Endothelial cell of umbilical vein (primary cell): ENCODE measurements around the gene SETD6. TPM values are rescaled to one million over a fixed set of nuclear protein-coding genes. Genes with fewer than 3 reads are reported as not detected.
A peak's percentile ranks its signal among the peaks of the same experiment; 100 is the strongest.

Experiments
- BruUV-seq: library from RNA; stranded (reverse); fragments of 400-500 nt; replicated peaks from 2 replicates; lab custom pipeline; 2021; lab: Mats Ljungman, UMichigan
- CTCF ChIA-PET: fragments of 300-600, 350-600 bp; sonication (Branson Sonifier 250); formaldehyde crosslinking; loops from one replicate; lab custom pipeline; 2021; ENCODE audit warnings: antibody characterized with exemption, inconsistent platforms; lab: Charles Lee
- POLR2A ChIA-PET: fragments of 300-600, 350-600 bp; sonication (Branson Sonifier 250); formaldehyde crosslinking; loops from one replicate; lab custom pipeline; 2021; ENCODE audit warnings: antibody characterized with exemption, inconsistent platforms; lab: Charles Lee
- DNase-seq: peaks from one replicate; pipeline ENCODE4 v3.0.0-alpha.2; 2011; ENCODE audit warnings: low read depth, low spot score
- FAIRE-seq: peaks from 2 replicates; lab custom pipeline; 2011; peaks lifted over from hg19 to GRCh38; lab: Jason Lieb, UNC
- H2AFZ ChIP-seq: 2 replicates; pipeline ENCODE4 v1.6.0; 2012; ENCODE audit warnings: low read depth, low read length, control low read depth, inconsistent platforms
- H3K27ac ChIP-seq: 2 replicates; pipeline ENCODE4 v1.5.1; 2011; ENCODE audit warnings: low read depth, mild to moderate bottlenecking, control low read depth, low read length, moderate library complexity; ENCODE audit not compliant: insufficient read depth
- H3K27me3 ChIP-seq, 2 experiments: 2 replicates each; pipeline versions ENCODE4 v1.6.0 to v1.6.1; 2011; ENCODE audit warnings: low read length in 2 of 2, mixed read lengths in 1 of 2; ENCODE audit not compliant: control insufficient read depth in 2 of 2, insufficient read depth in 2 of 2
- H3K36me3 ChIP-seq, 2 experiments: 2 replicates in 1 of 2; 3 replicates in 1 of 2; pipeline ENCODE4 v1.5.1; 2011; ENCODE audit warnings: low read length in 2 of 2, mild to moderate bottlenecking in 1 of 2, moderate library complexity in 1 of 2; ENCODE audit not compliant: control insufficient read depth in 2 of 2, insufficient read depth in 2 of 2; ENCODE audit errors: extremely low read depth in 1 of 2
- H3K4me1 ChIP-seq: 3 replicates; pipeline ENCODE4 v1.5.1; 2011; ENCODE audit warnings: mild to moderate bottlenecking, low read length; ENCODE audit not compliant: control insufficient read depth, insufficient read depth; ENCODE audit errors: extremely low read depth
- H3K4me2 ChIP-seq: 2 replicates; pipeline ENCODE4 v1.6.1; 2011; ENCODE audit warnings: low read length, control low read depth, mixed read lengths; ENCODE audit not compliant: insufficient read depth
- H3K4me3 ChIP-seq, 3 experiments: fragments of 200-600 bp in 1 of 3; sonication (generic), shearing (Covaris generic) in 1 of 3; replicated peaks in 1 of 3; 2 replicates each; pipeline ENCODE4 v1.5.1; 2011 to 2016; ENCODE audit warnings: control low read depth in 3 of 3, low read length in 3 of 3, mild to moderate bottlenecking in 2 of 3, inconsistent platforms in 1 of 3, low read depth in 1 of 3, moderate library complexity in 1 of 3; ENCODE audit not compliant: insufficient read depth in 1 of 3
- H3K79me2 ChIP-seq: 2 replicates; pipeline ENCODE4 v1.6.0; 2012; ENCODE audit warnings: low read length, inconsistent platforms; ENCODE audit not compliant: control insufficient read depth, insufficient read depth
- H3K9ac ChIP-seq: replicated peaks from 2 replicates; pipeline ENCODE3; 2011; ENCODE audit warnings: low read length, control low read depth; ENCODE audit not compliant: insufficient read depth; ENCODE audit errors: extremely low read depth
- H3K9me1 ChIP-seq: replicated peaks from 3 replicates; pipeline ENCODE4 v1.6.0; 2011; ENCODE audit warnings: mild to moderate bottlenecking, low read length; ENCODE audit not compliant: control insufficient read depth, insufficient read depth; ENCODE audit errors: extremely low read depth
- H3K9me3 ChIP-seq: replicated peaks from 2 replicates; pipeline ENCODE4 v1.5.1; 2012; ENCODE audit warnings: low read length, inconsistent platforms; ENCODE audit not compliant: control insufficient read depth, insufficient read depth
- H4K20me1 ChIP-seq: replicated peaks from 2 replicates; pipeline ENCODE3; 2011; ENCODE audit warnings: mild to moderate bottlenecking, low read length; ENCODE audit not compliant: control insufficient read depth, insufficient read depth; ENCODE audit errors: extremely low read depth
- CTCF ChIP-seq, 2 donors: IDR thresholded peaks; 1 replicate in 1 of 2; 2 replicates in 1 of 2; pipeline ENCODE4 v1.5.1; 2011; ENCODE audit warnings: low read length in 2 of 2, mild to moderate bottlenecking in 2 of 2, moderate library complexity in 2 of 2, control low read depth in 1 of 2, inconsistent platforms in 1 of 2, low read depth in 1 of 2; ENCODE audit not compliant: insufficient read depth in 1 of 2; ENCODE audit errors: extremely low read depth in 1 of 2
- EZH2 ChIP-seq: IDR thresholded peaks from 2 replicates; pipeline ENCODE4 v1.6.1; 2012; ENCODE audit warnings: borderline replicate concordance, low read depth, mild to moderate bottlenecking, moderate library complexity, low read length, inconsistent platforms; ENCODE audit not compliant: severe bottlenecking
- FOS ChIP-seq: IDR thresholded peaks from 2 replicates; pipeline ENCODE4 v1.6.1; 2011; ENCODE audit warnings: mild to moderate bottlenecking, low read length, moderate library complexity, borderline replicate concordance; ENCODE audit not compliant: insufficient read depth
- GATA2 ChIP-seq: IDR thresholded peaks from 2 replicates; pipeline ENCODE4 v1.7.0; 2011; ENCODE audit warnings: low read depth, mild to moderate bottlenecking, moderate library complexity, mixed read lengths, low read length; ENCODE audit not compliant: insufficient read length, insufficient read depth
- JUN ChIP-seq: IDR thresholded peaks from 2 replicates; pipeline ENCODE4 v1.6.1; 2011; ENCODE audit warnings: borderline replicate concordance, low read depth; ENCODE audit not compliant: insufficient read length, insufficient read depth
- MAX ChIP-seq: IDR thresholded peaks from 2 replicates; pipeline ENCODE4 v1.6.1; 2011; ENCODE audit not compliant: insufficient read depth, insufficient read length
- MYC ChIP-seq: IDR thresholded peaks from one replicate; pipeline ENCODE4 v1.6.1; 2011; ENCODE audit warnings: mild to moderate bottlenecking, low read depth, low read length
- POLR2A ChIP-seq: IDR thresholded peaks from 2 replicates; pipeline ENCODE4 v1.6.1; 2012; ENCODE audit warnings: low read depth, mild to moderate bottlenecking, control low read depth, low read length
- POLR2AphosphoS5 ChIP-seq: IDR thresholded peaks from 2 replicates; pipeline ENCODE4 v1.6.1; 2012; ENCODE audit warnings: low read depth, mild to moderate bottlenecking, control low read depth, low read length, moderate library complexity; ENCODE audit not compliant: insufficient read depth
- dilution Hi-C: fragments of 300-500 bp; cut with MboI; formaldehyde crosslinking; loops from one replicate; pipeline ENCODE4 v1.15.0; 2019; ENCODE audit warnings: low sequenced_read_pairs; ENCODE audit not compliant: extremely low pct_ligation_motif_present
- intact Hi-C: fragments of 100-400 bp; cut with micrococcal nuclease; formaldehyde crosslinking; loops from one replicate; pipeline ENCODE4 v1.10.0; 2022
- polyA plus RNA-seq, 4 experiments: library from polyadenylated mRNA; depleted of rRNA in 3 of 4; stranded (reverse) in 3 of 4; unstranded in 1 of 4; fragments of >200 nt; gene quantifications; 2 replicates each; pipeline versions ENCODE4 v1.2.1 to v1.2.3, GENCODE V29; 2011 to 2012; ENCODE audit warnings: missing spikeins in 1 of 4
- total RNA-seq: library from RNA; stranded (reverse); gene quantifications from 2 replicates; pipeline ENCODE4 v1.2.3, GENCODE V29; 2021

SETD6 gene
- total and polyA plus RNA-seq, 2 donors (not counting 3 experiments of a cell fraction or from before 2014, with no cell fraction given), result 10.2 to 16.4 TPM

GRCh38 chr16:58474296-58474695, 41.0 kb upstream of the SETD6 start:
- Histone ChIP-seq H3K4me1 (peaks cover 12% of the 10 kb centered on the region), H3K9me3 (no peaks in the 10 kb centered on the region), H3K9ac (no peak overlapping the region), H3K79me2 (no peaks in the 10 kb centered on the region), H2AFZ (peak overlapping the region; percentile 87), H4K20me1 (no peaks in the 10 kb centered on the region), H3K36me3 (no peaks in the 10 kb centered on the region), H3K4me2 (no peak overlapping the region), H3K27ac (no peak overlapping the region), H3K4me3 (no peak overlapping the region), H3K9me1 (no peaks in the 10 kb centered on the region), H3K27me3 (no peaks in the 10 kb centered on the region)
- no TSS peak for BruUV-seq
- FAIRE-seq (no peak), DNase-seq (peak; percentile 43)
- dilution Hi-C loops, result no loop called here
- ChIA-PET POLR2A (no interaction called here), CTCF (interaction anchor here (0.9 to 6.3 kb wide), 3 partner anchors 10 to 136 kb away, joined by 3 to 30 read pairs (median 13); no protein-coding TSS in a partner anchor)
- intact Hi-C loops, result no loop called here
- TF ChIP-seq MAX, result no peak
- no peak for TF ChIP-seq POLR2AphosphoS5
- TF ChIP-seq GATA2, result no peak

- Histone ChIP-seq H3K9me1 (no peaks in the 10 kb centered on the region), H3K9ac (no peak overlapping the region), H4K20me1 (no peaks in the 10 kb centered on the region), H3K4me3 (no peak overlapping the region), H3K36me3 (no peaks in the 10 kb centered on the region), H3K27ac (no peak overlapping the region), H3K27me3 (no peaks in the 10 kb centered on the region), H3K79me2 (no peaks in the 10 kb centered on the region), H2AFZ (peak overlapping the region; percentile 32), H3K4me1 (peaks cover 12% of the 10 kb centered on the region), H3K9me3 (no peaks in the 10 kb centered on the region), H3K4me2 (peak overlapping the region; percentile 7)
- dilution Hi-C loops (no loop called here), intact Hi-C loops (no loop called here)
- FAIRE-seq (peak; percentile 86), DNase-seq (peak; percentile 75)
- BruUV-seq, result no TSS peak
- POLR2A ChIA-PET, result no interaction called here
- TF ChIP-seq GATA2 (no peak), MYC (no peak), CTCF (IDR thresholded peaks at IDR 0.05; ENCODE audit: extremely low read depth in 1 of 2, insufficient read depth in 1 of 2, low read depth in 1 of 2, low read length in 2 of 2) (no peak), EZH2 (no peak), MAX (no peak), JUN (no peak), POLR2AphosphoS5 (no peak), FOS (no peak), POLR2A (no peak)
- CTCF ChIA-PET, result interaction anchor here (0.7 to 6.3 kb wide), 4 partner anchors 9 to 137 kb away, joined by 3 to 30 read pairs (median 8); no protein-coding TSS in a partner anchor
Measured at GRCh38 chr16:58475091-58475619, 40.2 kb upstream of the SETD6 start.
